ENCODE results near the gene NCAM1. TPM values are rescaled to one million over a fixed set of nuclear protein-coding genes. Genes with fewer than 3 reads are reported as not detected.

The NCAM1 gene
- total and polyA plus RNA-seq, 2 of the 13 experiments (the other 11 are each of a cell fraction or from before 2014, with no cell fraction given) = 0.05 TPM; not detected in 1

DNA sequence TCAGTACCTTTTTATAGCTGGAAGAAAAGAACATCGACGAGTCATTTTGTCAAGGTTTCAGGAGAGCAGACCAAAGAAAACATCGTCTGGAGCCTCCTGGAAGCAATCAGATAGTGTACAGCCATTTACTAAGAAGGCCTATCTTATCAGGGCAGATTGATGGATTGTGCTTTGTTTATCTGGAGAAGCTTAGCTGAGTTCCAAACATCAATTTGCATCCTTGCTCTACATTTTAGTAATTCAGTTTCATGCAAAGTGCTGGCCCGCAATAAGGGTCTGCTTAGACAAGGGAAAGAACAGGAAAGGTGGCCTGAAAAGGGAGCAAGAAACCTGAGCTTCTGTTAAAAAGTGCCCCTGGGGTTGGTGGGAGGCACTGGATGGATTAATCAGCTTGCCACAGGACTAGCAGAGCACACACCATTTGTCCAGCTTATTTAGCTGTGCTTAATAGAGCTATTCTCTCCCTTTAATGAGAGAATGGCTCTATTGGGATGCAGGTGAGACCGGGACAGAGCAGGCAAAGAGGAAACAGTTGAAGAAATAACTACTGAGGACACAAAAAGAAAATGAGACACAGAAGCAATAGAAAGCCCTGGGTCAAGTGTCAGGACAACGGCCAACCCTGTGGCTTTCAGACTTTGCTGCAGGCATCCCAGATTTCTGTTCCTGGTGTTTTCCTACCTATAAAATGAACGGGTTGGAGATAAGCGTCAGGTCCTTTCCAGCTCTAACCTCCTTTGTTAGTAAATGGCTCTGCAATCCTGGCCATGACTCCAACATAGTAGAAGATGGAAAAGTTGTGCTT, 231.1 kb downstream of the NCAM1 start (continued):
- TF ChIP-seq ZNF713 (CRISPR knock-in tag; IDR thresholded peaks at IDR 0.05) = no peak
- no peak for TF ChIP-seq MAFK (conservative IDR thresholded peaks at IDR 0.05 in 1 of 2, IDR thresholded peaks at IDR 0.05 in 1 of 2; ENCODE audit: low read length in 2 of 2)
- TF ChIP-seq ZNF136 (CRISPR knock-in tag; IDR thresholded peaks at IDR 0.05; ENCODE audit: low read depth) = no peak
- TF ChIP-seq, protein P1, sequence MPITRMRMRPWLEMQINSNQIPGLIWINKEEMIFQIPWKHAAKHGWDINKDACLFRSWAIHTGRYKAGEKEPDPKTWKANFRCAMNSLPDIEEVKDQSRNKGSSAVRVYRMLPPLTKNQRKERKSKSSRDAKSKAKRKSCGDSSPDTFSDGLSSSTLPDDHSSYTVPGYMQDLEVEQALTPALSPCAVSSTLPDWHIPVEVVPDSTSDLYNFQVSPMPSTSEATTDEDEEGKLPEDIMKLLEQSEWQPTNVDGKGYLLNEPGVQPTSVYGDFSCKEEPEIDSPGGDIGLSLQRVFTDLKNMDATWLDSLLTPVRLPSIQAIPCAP (CRISPR knock-in tag; IDR thresholded peaks at IDR 0.05; ENCODE audit: low read depth) = no peak

DNA sequence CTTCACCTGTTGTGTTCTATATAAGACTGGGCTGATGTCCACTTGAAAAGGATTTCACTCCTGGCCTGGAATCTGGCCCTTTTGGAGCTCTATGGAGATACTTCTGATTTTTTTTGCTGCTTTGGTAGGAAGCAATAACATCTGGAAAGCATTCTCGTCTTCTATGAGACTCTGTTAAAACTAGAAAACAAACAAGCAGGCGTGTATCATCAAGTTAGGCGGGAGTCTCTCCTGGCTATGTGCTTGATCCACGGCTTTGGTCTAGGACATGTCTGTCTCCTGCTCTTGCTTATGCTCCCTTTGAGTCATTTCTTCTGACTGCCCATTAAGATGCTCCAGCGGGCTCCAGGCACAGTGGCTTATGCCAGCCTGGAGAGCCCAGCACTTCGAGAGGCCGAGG, 231.8 kb downstream of the NCAM1 start:
- H2AFZ ChIP-seq (ENCODE audit: low read length) = no peak overlapping the region
- ChIA-PET CTCF (ENCODE audit: low intra/inter-chr PET ratio, low total read pairs) (no interaction called here), POLR2A (no interaction called here)
- ATAC-seq (no peak), DNase-seq (ENCODE audit: low spot score) (no peak), FAIRE-seq (no peak)
- H4K20me1 ChIP-seq (ENCODE audit: insufficient read depth, low read length) = no peaks in the 10 kb centered on the region
- H3K36me3 ChIP-seq (replicated peaks in 1 of 2; ENCODE audit: control insufficient read depth in 1 of 2, insufficient read depth in 2 of 2, low read length in 2 of 2) = no peaks in the 10 kb centered on the region
- BruUV-seq (replicated peaks) = no TSS peak
- no peak overlapping the region for H3K4me2 ChIP-seq (ENCODE audit: low read depth, low read length)
- H3K9me3 ChIP-seq (ENCODE audit: low read length) = no peaks in the 10 kb centered on the region
- intact Hi-C loops (cut with micrococcal nuclease; ENCODE audit: unreplicated experiment) (no loop called here), in situ Hi-C loops (cut with HindIII; ENCODE audit: extremely low pct_ligation_motif_present, low pct_unique_long_range_greater_than_20kb) (no loop called here)
- no peak overlapping the region for H3K9ac ChIP-seq (ENCODE audit: insufficient read depth, low read depth, low read length)
- 29% methylated on average over 7 of the region's 7 CpGs for WGBS (ENCODE audit: low lambda C conversion rate)
- no peaks in the 10 kb centered on the region for H3K79me2 ChIP-seq (ENCODE audit: insufficient read depth, low read length)
- no peak overlapping the region for H3K4me3 ChIP-seq (replicated peaks in 1 of 3; ENCODE audit: insufficient read depth in 1 of 3, low read depth in 2 of 3, low read length in 3 of 3)
- H3K27ac ChIP-seq (ENCODE audit: extremely low read length, insufficient read depth, low read length) = no peak overlapping the region
- peaks cover 8% of the 10 kb centered on the region; the same call in 1 of the 2 replicates for H3K4me1 ChIP-seq (ENCODE audit: insufficient read depth, low read length)
- H3K27me3 ChIP-seq (ENCODE audit: control insufficient read depth in 1 of 2, insufficient read depth in 2 of 2, low read length in 2 of 2) = no peaks in the 10 kb centered on the region; a peak in 2 of 5 replicates
- TF ChIP-seq, protein P2, sequence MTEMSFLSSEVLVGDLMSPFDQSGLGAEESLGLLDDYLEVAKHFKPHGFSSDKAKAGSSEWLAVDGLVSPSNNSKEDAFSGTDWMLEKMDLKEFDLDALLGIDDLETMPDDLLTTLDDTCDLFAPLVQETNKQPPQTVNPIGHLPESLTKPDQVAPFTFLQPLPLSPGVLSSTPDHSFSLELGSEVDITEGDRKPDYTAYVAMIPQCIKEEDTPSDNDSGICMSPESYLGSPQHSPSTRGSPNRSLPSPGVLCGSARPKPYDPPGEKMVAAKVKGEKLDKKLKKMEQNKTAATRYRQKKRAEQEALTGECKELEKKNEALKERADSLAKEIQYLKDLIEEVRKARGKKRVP (CRISPR knock-in tag; IDR thresholded peaks at IDR 0.05) = no peak
- TF ChIP-seq HNF4G (IDR thresholded peaks at IDR 0.05; ENCODE audit: borderline replicate concordance, low read depth, low read length) = no peak
- no peak for TF ChIP-seq HNF4G (CRISPR knock-in tag; IDR thresholded peaks at IDR 0.05; ENCODE audit: borderline replicate concordance, low read depth)
- TF ChIP-seq REXO4 (CRISPR knock-in tag; IDR thresholded peaks at IDR 0.05; ENCODE audit: borderline replicate concordance) = no peak
- no peak for TF ChIP-seq NPAS2 (CRISPR knock-in tag; IDR thresholded peaks at IDR 0.05; ENCODE audit: borderline replicate concordance)
- no peak for TF ChIP-seq ZNF205 (CRISPR knock-in tag; IDR thresholded peaks at IDR 0.05)
- no peak for TF ChIP-seq ZNF235 (CRISPR knock-in tag; IDR thresholded peaks at IDR 0.05; ENCODE audit: borderline replicate concordance)
- TF ChIP-seq, protein P3, sequence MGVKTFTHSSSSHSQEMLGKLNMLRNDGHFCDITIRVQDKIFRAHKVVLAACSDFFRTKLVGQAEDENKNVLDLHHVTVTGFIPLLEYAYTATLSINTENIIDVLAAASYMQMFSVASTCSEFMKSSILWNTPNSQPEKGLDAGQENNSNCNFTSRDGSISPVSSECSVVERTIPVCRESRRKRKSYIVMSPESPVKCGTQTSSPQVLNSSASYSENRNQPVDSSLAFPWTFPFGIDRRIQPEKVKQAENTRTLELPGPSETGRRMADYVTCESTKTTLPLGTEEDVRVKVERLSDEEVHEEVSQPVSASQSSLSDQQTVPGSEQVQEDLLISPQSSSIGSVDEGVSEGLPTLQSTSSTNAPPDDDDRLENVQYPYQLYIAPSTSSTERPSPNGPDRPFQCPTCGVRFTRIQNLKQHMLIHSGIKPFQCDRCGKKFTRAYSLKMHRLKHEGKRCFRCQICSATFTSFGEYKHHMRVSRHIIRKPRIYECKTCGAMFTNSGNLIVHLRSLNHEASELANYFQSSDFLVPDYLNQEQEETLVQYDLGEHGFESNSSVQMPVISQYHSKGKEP (CRISPR knock-in tag; IDR thresholded peaks at IDR 0.05) = no peak
- no peak for TF ChIP-seq ZNF468 (CRISPR knock-in tag; IDR thresholded peaks at IDR 0.05)
- TF ChIP-seq ZNF530 (CRISPR knock-in tag; IDR thresholded peaks at IDR 0.05; ENCODE audit: low read depth) = no peak
- TF ChIP-seq, protein P4, sequence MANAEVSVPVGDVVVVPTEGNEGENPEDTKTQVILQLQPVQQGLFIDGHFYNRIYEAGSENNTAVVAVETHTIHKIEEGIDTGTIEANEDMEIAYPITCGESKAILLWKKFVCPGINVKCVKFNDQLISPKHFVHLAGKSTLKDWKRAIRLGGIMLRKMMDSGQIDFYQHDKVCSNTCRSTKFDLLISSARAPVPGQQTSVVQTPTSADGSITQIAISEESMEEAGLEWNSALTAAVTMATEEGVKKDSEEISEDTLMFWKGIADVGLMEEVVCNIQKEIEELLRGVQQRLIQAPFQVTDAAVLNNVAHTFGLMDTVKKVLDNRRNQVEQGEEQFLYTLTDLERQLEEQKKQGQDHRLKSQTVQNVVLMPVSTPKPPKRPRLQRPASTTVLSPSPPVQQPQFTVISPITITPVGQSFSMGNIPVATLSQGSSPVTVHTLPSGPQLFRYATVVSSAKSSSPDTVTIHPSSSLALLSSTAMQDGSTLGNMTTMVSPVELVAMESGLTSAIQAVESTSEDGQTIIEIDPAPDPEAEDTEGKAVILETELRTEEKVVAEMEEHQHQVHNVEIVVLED (CRISPR knock-in tag; IDR thresholded peaks at IDR 0.05; ENCODE audit: borderline replicate concordance) = no peak
- TF ChIP-seq, protein P5, sequence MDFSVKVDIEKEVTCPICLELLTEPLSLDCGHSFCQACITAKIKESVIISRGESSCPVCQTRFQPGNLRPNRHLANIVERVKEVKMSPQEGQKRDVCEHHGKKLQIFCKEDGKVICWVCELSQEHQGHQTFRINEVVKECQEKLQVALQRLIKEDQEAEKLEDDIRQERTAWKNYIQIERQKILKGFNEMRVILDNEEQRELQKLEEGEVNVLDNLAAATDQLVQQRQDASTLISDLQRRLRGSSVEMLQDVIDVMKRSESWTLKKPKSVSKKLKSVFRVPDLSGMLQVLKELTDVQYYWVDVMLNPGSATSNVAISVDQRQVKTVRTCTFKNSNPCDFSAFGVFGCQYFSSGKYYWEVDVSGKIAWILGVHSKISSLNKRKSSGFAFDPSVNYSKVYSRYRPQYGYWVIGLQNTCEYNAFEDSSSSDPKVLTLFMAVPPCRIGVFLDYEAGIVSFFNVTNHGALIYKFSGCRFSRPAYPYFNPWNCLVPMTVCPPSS (IDR thresholded peaks at IDR 0.05) = no peak
